Neural cell (in vitro differentiated cells): Measurements from ENCODE around the gene GNG13.

Experiments
- EP300 ChIP-seq: fragments of 450-650 bp; conservative IDR thresholded peaks from 2 replicates; pipeline ENCODE4 v1.6.1; 2014; ENCODE audit warnings: antibody characterized with exemption, mild to moderate bottlenecking, moderate library complexity; ENCODE audit not compliant: poor library complexity, severe bottlenecking
- POLR2AphosphoS5 ChIP-seq: IDR thresholded peaks from 2 replicates; pipeline ENCODE4 v1.6.1; 2012
- SMC3 ChIP-seq: fragments of 450-650 bp; conservative IDR thresholded peaks from 2 replicates; pipeline ENCODE4 v1.6.1; 2014; ENCODE audit warnings: antibody characterized with exemption, mild to moderate bottlenecking, moderate library complexity; ENCODE audit not compliant: poor library complexity
- TAF1 ChIP-seq: IDR thresholded peaks from 2 replicates; pipeline ENCODE4 v1.6.1; 2012; ENCODE audit warnings: low read depth
- TF ChIP-seq, protein P1 (sequence below): fragments of 450-650 bp; IDR thresholded peaks from 2 replicates; pipeline ENCODE4 v1.5.1; 2014; ENCODE audit warnings: antibody characterized with exemption, mild to moderate bottlenecking, moderate library complexity; ENCODE audit not compliant: poor library complexity, severe bottlenecking
- TF ChIP-seq, protein P2 (sequence below): IDR thresholded peaks from 2 replicates; pipeline ENCODE4 v1.6.1; 2012; ENCODE audit warnings: borderline replicate concordance

DNA sequence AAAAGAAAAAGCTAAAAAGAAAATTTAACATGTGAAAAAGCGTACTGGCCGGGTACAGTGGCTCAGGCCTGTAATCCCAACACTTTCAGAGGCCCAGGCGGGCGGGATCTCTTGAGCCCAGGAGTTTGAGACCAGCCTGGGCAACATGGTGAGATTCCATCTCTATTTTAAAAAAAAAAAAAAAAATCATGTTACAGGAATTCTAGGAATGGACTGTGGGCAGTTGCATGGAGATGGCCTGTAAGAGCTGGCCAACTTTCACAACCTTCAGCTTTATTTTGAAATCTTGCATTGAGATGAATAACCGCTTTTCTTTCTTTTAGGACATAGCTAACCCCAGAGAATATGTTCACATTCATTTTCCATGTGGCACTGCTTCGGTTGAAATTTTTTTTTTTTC is 51.5 kb downstream of the GNG13 start:
- TF ChIP-seq SMC3 = no peak
- TF ChIP-seq, protein P1, sequence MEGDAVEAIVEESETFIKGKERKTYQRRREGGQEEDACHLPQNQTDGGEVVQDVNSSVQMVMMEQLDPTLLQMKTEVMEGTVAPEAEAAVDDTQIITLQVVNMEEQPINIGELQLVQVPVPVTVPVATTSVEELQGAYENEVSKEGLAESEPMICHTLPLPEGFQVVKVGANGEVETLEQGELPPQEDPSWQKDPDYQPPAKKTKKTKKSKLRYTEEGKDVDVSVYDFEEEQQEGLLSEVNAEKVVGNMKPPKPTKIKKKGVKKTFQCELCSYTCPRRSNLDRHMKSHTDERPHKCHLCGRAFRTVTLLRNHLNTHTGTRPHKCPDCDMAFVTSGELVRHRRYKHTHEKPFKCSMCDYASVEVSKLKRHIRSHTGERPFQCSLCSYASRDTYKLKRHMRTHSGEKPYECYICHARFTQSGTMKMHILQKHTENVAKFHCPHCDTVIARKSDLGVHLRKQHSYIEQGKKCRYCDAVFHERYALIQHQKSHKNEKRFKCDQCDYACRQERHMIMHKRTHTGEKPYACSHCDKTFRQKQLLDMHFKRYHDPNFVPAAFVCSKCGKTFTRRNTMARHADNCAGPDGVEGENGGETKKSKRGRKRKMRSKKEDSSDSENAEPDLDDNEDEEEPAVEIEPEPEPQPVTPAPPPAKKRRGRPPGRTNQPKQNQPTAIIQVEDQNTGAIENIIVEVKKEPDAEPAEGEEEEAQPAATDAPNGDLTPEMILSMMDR = no peak
- TF ChIP-seq, protein P2, sequence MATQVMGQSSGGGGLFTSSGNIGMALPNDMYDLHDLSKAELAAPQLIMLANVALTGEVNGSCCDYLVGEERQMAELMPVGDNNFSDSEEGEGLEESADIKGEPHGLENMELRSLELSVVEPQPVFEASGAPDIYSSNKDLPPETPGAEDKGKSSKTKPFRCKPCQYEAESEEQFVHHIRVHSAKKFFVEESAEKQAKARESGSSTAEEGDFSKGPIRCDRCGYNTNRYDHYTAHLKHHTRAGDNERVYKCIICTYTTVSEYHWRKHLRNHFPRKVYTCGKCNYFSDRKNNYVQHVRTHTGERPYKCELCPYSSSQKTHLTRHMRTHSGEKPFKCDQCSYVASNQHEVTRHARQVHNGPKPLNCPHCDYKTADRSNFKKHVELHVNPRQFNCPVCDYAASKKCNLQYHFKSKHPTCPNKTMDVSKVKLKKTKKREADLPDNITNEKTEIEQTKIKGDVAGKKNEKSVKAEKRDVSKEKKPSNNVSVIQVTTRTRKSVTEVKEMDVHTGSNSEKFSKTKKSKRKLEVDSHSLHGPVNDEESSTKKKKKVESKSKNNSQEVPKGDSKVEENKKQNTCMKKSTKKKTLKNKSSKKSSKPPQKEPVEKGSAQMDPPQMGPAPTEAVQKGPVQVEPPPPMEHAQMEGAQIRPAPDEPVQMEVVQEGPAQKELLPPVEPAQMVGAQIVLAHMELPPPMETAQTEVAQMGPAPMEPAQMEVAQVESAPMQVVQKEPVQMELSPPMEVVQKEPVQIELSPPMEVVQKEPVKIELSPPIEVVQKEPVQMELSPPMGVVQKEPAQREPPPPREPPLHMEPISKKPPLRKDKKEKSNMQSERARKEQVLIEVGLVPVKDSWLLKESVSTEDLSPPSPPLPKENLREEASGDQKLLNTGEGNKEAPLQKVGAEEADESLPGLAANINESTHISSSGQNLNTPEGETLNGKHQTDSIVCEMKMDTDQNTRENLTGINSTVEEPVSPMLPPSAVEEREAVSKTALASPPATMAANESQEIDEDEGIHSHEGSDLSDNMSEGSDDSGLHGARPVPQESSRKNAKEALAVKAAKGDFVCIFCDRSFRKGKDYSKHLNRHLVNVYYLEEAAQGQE = no peak
- no peak for TF ChIP-seq TAF1
- TF ChIP-seq POLR2AphosphoS5 = no peak
- no peak for TF ChIP-seq EP300
